Testis (tissue), 2 donors: ENCODE results near the gene SMPD2.

Experiments used
- POLR2A ChIP-seq: fragments of 450-650 bp; IDR thresholded peaks from one replicate; pipeline ENCODE4 v1.6.1; 2017; ENCODE audit warnings: antibody characterized with exemption, mild to moderate bottlenecking, moderate library complexity
- TF ChIP-seq, protein P1 (sequence below), 3 experiments: fragments of 450-650 bp in 2 of 3; fragments of 200-600 bp in 1 of 3; sonication (generic) in 1 of 3; IDR thresholded peaks; one replicate each; pipeline ENCODE4 v1.5.1; 2016 to 2019; ENCODE audit warnings: antibody characterized with exemption in 3 of 3, mild to moderate bottlenecking in 2 of 3, moderate library complexity in 1 of 3

DNA sequence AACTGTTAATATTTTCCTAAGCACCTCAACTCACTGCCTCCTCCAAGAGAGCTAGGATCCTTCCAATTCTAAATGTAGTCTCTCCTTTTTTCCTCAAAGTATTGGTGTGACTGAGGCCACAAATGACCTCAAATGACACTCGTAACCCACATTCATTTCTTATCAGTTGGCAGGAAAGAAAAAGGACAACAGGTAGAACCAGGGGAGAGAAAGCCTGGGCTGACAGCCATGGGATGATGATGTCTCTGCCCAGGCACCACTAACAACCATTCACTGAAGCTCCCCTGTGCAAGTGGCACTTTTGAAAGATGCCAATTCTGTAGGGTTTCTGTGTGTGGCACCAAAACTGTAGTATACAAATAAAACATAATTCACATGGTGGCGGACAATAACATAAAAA, 35.1 kb downstream of the SMPD2 start:
- TF ChIP-seq, protein P1, sequence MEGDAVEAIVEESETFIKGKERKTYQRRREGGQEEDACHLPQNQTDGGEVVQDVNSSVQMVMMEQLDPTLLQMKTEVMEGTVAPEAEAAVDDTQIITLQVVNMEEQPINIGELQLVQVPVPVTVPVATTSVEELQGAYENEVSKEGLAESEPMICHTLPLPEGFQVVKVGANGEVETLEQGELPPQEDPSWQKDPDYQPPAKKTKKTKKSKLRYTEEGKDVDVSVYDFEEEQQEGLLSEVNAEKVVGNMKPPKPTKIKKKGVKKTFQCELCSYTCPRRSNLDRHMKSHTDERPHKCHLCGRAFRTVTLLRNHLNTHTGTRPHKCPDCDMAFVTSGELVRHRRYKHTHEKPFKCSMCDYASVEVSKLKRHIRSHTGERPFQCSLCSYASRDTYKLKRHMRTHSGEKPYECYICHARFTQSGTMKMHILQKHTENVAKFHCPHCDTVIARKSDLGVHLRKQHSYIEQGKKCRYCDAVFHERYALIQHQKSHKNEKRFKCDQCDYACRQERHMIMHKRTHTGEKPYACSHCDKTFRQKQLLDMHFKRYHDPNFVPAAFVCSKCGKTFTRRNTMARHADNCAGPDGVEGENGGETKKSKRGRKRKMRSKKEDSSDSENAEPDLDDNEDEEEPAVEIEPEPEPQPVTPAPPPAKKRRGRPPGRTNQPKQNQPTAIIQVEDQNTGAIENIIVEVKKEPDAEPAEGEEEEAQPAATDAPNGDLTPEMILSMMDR (IDR thresholded peaks at IDR 0.05): no peak
- no peak for TF ChIP-seq POLR2A
